Measurements from ENCODE around the gene ARHGEF6.

- TF ChIP-seq, protein P1, sequence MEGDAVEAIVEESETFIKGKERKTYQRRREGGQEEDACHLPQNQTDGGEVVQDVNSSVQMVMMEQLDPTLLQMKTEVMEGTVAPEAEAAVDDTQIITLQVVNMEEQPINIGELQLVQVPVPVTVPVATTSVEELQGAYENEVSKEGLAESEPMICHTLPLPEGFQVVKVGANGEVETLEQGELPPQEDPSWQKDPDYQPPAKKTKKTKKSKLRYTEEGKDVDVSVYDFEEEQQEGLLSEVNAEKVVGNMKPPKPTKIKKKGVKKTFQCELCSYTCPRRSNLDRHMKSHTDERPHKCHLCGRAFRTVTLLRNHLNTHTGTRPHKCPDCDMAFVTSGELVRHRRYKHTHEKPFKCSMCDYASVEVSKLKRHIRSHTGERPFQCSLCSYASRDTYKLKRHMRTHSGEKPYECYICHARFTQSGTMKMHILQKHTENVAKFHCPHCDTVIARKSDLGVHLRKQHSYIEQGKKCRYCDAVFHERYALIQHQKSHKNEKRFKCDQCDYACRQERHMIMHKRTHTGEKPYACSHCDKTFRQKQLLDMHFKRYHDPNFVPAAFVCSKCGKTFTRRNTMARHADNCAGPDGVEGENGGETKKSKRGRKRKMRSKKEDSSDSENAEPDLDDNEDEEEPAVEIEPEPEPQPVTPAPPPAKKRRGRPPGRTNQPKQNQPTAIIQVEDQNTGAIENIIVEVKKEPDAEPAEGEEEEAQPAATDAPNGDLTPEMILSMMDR (IDR thresholded peaks at IDR 0.05): no peak
- no peak for TF ChIP-seq POLR2AphosphoS5 (IDR thresholded peaks at IDR 0.05)
These were observed 38.4 kb upstream of the ARHGEF6 start for GRCh38 chrX:136819031-136819703.
